Measurements from ENCODE around the gene PAX2.
A peak's percentile ranks its signal among the peaks of the same experiment; 100 is the strongest.

The PAX2 gene

GRCh38 chr10:100736144-100736808, 9.1 kb upstream of the PAX2 start:
- TF ChIP-seq CTCF (conservative IDR thresholded peaks at IDR 0.05; ENCODE audit: low read length) = no peak
- no peak for DNase-seq (ENCODE audit: low read depth)
- H3K4me3 ChIP-seq (ENCODE audit: low read length) = no peak overlapping the region

GRCh38 chr10:100736809-100737354, 8.5 kb upstream of the PAX2 start:
- no peak overlapping the region for H3K4me3 ChIP-seq (ENCODE audit: low read length)
- TF ChIP-seq CTCF (conservative IDR thresholded peaks at IDR 0.05; ENCODE audit: low read length) = no peak
- DNase-seq (ENCODE audit: low read depth) = no peak

GRCh38 chr10:100737355-100738054, 7.9 kb upstream of the PAX2 start:
- TF ChIP-seq CTCF (conservative IDR thresholded peaks at IDR 0.05; ENCODE audit: low read length) = no peak
- no peak for DNase-seq (ENCODE audit: low read depth)
- peak overlapping the region; percentile 9; the same call in 1 of the 2 replicates for H3K4me3 ChIP-seq (ENCODE audit: low read length)

- no peak for DNase-seq (ENCODE audit: low read depth)
- H3K4me3 ChIP-seq (ENCODE audit: low read length) = no peak overlapping the region
- TF ChIP-seq CTCF (conservative IDR thresholded peaks at IDR 0.05; ENCODE audit: low read length) = no peak
Measured at GRCh38 chr10:100738055-100738827, 7.1 kb upstream of the PAX2 start.

GRCh38 chr10:100739517-100740368, 5.6 kb upstream of the PAX2 start:
- TF ChIP-seq CTCF (conservative IDR thresholded peaks at IDR 0.05; ENCODE audit: low read length) = no peak
- no peak overlapping the region for H3K4me3 ChIP-seq (ENCODE audit: low read length)
- DNase-seq (ENCODE audit: low read depth) = no peak

GRCh38 chr10:100740476-100741377, 4.7 kb upstream of the PAX2 start:
- no peak overlapping the region for H3K4me3 ChIP-seq (ENCODE audit: low read length)
- DNase-seq (ENCODE audit: low read depth) = no peak
- no peak for TF ChIP-seq CTCF (conservative IDR thresholded peaks at IDR 0.05; ENCODE audit: low read length)

Data from AG10803 (cell line).